Suppressor macrophage treated with lipopolysaccharide for 1 hour (primary cell): Measurements from ENCODE around the gene SERINC5.
"Not testable (repeated sequence)": the region's sequence is repeated elsewhere in the genome, so short reads cannot be mapped to it uniquely, and the experiment has no call there.

Source experiments
- DNase-seq, 3 donors: peaks; one replicate each; pipeline ENCODE4 v3.0.0-alpha.2; 2020 to 2022

Gene SERINC5

GRCh38 chr5:80193401-80193800 lies 62.4 kb downstream of the SERINC5 start:
- no peak for DNase-seq

DNA sequence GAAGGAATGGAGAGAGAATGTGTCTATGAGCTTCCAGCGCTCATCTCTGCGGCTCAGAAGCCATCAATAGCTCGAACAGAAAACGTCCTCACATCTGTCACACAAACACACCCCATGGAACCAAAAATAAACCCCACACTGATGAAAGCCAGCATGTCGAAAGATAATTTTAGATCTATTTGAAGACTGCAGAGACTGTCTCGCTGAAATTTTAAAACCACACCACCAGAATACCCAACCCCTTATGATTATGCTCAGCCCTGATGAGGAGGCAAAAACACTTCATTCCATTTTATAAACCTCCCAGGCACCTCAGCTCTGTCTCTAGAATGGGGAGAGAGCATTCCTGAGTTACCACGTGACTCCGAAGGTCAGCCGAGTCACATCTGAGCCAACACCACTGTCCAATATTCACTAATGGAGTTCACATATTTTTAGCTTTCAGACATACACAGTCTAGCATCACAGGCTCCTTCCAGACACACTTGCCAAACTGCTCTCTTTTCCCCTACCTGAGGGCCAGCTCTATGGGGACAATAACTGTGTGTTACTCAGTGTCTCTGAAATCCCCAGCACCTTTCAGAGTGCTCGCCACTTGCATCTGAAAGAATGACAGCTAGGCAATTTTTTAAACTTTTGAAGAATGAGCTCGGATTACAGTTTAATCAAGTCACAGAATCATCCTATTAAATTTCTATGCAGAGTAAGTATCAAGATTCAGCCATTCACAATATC lies 63.2 kb downstream of the SERINC5 start:
- no peak for DNase-seq

DNA sequence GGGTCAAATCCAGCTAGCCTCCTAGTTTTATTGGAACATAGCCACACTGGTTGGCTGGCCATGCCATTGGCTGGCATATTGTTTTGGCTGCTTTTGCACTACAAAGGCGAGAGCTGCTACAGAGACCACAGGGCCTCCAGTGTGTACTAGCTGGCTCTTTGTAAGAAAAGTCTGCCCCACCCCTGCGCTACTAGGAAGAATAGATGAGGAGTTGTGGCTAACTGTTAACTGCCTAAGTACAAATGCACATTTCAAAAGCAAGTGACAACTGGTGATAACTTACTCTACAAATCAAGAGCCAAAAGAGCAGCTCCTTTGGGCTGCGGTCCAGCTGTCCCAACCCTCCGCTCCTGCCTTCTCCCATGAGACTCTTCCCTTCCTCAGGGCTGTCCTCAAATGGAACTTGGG lies 63.9 kb downstream of the SERINC5 start:
- no peak for DNase-seq

GRCh38 chr5:80191397-80191796 lies 64.5 kb downstream of the SERINC5 start:
- DNase-seq, result no peak

DNA sequence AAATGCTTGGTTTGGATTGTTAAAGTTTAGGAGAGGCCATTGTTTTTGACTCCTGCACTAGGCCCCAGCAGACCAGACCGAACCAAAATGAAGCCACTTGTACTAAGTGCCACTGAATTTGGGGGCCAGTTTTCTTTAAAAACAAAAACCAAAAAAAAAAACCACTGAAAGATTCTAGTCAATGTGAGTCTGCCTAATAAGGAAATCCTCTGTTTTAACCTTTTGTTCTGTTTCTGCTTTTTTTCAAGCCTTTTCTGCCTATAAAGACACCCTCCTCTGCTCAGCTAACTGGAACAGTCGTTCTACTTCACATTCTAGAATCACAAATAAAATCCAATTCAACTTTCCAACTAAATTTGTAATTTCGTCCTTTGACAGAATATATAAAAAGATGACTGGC lies 64.9 kb downstream of the SERINC5 start:
- DNase-seq, result no peak

DNA sequence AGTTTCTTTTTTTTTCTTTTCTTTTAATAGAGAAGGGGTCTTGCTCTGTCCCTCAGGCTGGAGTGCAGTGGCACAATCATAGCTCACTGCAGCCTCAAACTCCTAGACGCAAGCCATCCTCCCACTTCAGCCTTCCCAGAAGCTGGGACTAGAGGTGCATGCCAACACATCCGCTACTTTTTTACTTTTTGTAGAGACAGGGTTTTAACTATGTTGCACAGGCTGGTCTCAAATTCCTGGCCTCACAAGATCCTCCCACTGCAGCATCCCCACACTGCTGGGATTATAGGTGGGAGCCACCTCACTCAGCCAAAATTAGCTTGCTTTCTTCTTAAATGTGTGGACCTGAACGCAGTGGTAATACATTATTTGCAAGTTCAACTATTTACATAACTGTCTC lies 66.1 kb downstream of the SERINC5 start:
- DNase-seq, result no peak

DNA sequence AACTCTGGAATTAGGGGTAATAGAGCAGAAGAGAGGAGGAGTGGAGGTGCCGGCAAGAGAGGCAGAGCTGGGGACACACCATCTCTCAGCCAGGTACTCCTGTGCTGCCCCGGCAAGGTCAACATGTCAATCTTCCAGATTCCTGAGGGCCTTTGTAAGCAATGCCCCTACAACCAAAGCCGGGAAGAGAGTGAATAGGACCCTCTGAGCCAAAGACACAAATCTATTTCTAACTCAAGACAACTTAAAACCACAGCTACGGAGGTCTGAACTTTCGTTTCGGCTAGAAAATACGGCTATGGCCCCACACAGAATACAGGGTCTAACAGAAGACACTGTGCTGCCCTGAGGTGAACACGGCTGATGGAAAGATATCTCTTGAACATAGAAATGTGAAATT lies 66.6 kb downstream of the SERINC5 start:
- DNase-seq, result no peak

GRCh38 chr5:80187421-80188090 lies 68.3 kb downstream of the SERINC5 start:
- peak; percentile 16 to 37 (median 33) for DNase-seq

DNA sequence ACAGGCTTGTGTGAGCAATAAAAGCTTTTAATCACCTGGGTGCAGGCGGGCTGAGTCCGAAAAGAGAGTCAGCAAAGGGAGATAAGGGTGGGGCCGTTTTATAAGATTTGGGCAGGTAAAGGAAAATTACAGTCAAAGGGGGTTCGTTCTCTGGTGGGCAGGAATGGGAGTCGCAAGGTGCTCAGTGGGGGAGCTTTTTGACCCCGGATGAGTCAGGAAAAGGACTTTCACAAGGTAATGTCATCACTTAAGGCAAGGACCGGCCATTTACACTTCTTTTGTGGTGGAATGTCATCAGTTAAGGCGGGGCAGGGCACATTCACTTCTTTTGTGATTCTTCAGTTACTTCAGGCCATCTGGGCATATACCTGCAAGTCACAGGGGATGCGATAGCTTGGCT lies 70.3 kb downstream of the SERINC5 start:
- DNase-seq, result not testable (repeated sequence)

DNA sequence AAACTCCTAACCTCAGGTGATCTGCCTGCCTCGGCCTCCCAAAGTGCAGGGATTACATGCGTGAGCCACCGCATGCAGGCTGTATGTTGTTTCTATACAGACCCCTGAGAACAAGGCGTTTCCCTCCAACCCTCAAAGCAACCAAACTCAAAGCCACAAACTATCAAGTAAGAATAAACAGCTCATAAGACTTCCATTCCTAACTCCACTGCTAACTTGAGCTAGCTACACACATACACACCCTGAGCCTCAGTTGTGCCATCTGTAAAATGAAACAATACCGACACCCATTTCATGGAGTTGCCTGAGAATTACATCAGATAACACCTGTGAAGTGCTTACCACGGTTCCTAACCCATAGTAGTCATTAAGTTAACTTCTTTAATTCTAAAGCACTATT lies 70.8 kb downstream of the SERINC5 start:
- no peak for DNase-seq

DNA sequence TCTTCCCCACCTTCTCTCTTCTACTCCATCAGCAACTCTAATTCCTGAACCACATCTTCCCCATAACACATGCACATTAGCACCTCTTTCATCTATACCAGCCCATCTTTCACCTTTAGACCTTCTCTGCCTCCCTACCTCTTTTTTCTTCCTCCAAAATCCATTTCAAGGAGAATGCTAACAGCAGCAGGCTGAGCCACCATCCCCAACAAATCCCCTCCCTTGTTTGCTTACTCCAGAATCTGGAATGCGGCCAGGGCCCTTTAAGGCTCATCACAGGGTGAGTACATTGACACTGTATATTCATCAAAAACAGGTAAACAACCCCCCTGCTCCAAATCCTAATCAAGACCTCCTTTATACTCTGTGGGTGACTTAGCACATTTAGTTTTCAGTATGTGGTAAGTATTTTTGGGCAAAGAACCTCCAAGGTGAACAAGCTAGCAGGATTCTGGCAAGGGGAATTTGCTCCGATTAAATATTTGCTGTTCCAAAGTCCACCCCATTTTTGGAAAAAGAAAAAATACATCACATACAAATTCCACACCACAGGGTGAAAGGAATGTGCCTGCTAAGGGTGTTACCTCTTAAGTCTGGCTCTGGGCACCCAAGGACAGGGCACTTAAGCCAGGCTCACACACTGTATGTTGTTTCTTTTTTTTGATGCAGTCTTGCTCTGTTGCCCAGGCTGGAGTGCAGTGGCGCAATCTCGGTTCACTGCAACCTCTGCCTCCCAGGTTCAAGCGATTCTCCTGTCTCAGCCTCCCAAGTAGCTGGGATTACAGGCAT lies 71.4 kb downstream of the SERINC5 start:
- DNase-seq, result no peak

- not testable (repeated sequence) for DNase-seq
Measured at GRCh38 chr5:80183728-80184234, 72.1 kb downstream of the SERINC5 start.

DNA sequence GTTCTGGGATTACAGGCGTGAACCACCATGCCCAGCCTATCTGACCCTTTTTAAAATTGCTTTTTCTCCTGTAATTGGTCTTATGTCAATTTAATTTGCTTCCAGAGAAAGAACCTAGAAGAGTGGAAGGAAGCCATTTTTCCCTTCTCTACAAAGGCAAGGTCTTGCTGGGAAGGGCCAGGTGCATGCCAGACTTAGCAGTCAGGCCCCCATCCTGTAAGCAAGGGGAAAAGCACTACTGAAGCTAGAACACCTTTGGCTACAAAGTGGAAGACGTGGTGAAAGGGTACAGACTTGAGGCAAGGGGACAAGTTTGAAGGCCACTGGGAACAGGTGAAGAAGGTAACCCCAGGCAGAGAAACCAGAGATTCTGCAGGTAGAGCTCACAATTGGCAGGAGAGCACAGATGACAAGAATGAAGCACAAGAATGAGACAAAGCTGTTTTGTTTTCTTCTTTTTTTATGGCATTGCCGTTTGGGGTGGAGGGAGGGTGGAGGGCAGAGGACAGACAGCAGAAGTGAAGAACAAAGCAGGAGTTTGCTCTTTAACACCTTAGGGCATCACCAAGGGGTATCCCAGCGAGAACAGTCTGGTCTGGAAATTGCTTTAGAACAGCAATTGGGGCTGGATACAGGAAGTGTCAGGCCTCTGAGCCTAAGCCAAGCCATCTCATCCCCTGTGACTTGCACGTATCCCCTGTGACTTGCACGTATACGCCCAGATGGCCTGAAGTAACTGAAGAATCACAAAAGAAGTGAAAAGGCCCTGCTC lies 72.9 kb downstream of the SERINC5 start:
- DNase-seq, result no peak

DNA sequence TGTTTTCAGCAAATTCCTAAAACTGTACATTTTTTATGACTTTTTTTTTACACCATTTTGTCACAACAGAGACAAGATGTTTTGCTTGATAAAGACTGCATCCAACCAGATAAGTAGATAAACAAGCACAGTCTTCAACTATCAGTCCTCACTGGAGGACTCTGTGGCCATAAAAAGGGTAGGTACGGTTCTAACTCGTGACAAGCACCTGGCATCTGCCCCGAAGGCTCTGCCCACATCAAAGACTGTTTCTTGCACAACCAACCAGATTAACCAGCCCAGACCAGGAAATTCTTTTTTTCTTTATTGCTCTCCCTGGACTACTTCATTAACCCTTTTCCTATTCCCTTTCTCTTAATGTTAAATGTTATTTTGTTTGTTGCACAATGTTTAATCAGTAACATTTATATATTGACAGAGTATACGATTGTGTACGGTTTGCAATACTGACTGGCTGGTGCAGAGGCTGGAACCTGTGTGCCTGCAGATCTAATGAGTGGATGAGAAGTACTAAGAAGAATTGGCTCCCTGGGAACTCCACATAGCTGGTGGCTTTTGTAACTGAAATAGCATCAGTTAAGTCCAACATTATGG lies 74.1 kb downstream of the SERINC5 start:
- no peak for DNase-seq

- DNase-seq, result no peak
Measured at GRCh38 chr5:80177236-80177635, 78.6 kb downstream of the SERINC5 start.

GRCh38 chr5:80175337-80175736 lies 80.5 kb downstream of the SERINC5 start:
- DNase-seq, result no peak

GRCh38 chr5:80174790-80175189 lies 81.1 kb downstream of the SERINC5 start:
- no peak for DNase-seq

DNA sequence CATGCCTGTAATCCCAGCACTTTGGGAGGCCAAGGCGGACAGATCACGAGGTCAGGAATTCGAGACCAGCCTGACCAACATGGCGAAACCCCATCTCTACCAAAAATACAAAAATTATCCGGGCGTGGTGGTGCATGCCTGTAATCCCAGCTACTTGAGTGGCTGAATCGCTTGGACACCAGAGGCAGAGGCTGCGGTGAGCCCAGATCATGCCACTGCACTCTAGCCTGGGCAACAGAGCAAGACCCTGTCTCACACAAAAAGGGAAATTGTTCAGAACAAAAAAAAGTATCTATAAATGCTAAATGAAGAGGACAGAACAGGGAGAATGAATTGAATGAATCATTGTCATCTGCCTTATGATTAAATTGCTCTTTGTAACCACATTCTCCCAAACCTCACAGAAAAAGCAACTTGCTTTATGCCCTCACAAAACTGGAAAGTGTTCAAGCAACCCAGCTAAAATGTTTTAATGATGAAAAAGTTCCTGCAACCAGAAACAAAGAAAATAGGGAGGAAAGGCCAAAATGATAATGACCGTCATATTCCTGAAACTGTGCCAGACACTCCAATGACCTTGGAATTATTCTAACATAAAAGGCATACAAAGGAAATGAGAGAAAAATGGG lies 83.7 kb downstream of the SERINC5 start:
- DNase-seq, result no peak

GRCh38 chr5:80170117-80170535 lies 85.7 kb downstream of the SERINC5 start:
- DNase-seq, result no peak

DNA sequence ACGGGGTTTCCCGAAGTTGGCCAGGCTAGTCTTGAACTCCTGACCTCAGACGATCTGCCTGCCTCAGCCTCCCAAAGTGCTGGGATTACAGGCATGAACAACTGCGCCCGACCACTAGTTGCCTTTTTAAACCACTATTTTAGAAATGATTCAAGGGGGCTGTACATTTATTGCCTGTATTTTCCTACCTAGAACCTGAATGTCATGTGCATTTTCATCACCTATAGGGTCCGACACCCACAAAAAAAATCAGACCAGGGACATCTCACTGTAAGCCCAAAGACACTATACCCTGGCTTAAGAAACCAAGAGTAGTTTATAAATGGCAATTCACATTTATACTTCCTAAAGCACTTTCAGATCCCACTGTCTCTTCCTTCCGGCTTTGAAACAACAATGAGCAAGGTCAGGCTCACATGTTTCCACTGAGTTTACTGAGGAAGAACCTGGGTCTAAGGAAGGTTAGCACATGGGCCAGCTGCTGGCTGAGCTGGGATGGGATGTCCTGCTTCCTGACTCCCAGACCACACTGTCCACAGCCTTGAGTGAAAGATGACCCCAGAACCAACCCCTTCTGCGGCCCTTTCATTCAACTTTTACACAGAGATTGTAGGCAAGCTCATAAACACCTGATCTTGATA lies 87.3 kb downstream of the SERINC5 start:
- DNase-seq, result no peak

- no peak for DNase-seq
Measured at GRCh38 chr5:80165452-80165851, 90.4 kb downstream of the SERINC5 start.
